HEK293 (cell line): Measurements from ENCODE around the gene DUSP22.

Experiments used
- CTCF ChIP-seq: fragments of 450-650 bp; formaldehyde crosslinking; IDR thresholded peaks from 2 replicates; pipeline ENCODE4 v1.5.1; 2016; ENCODE audit warnings: missing biosample characterization, missing genetic modification characterization
- HOXD13 ChIP-seq: sonication (generic); formaldehyde crosslinking; IDR thresholded peaks from 2 replicates; pipeline ENCODE4 v1.8.0; 2022; ENCODE audit warnings: missing genetic modification reagents, borderline replicate concordance
- REST ChIP-seq: fragments of 450-650 bp; formaldehyde crosslinking; IDR thresholded peaks from 2 replicates; pipeline ENCODE4 v1.5.1; 2016; ENCODE audit warnings: missing biosample characterization, missing genetic modification characterization
- SALL2 ChIP-seq: fragments of 450-650 bp; formaldehyde crosslinking; IDR thresholded peaks from 2 replicates; pipeline ENCODE4 v1.5.0; 2017; ENCODE audit warnings: missing biosample characterization, mild to moderate bottlenecking, missing genetic modification characterization, borderline replicate concordance
- YY1 ChIP-seq: fragments of 450-650 bp; formaldehyde crosslinking; IDR thresholded peaks from 2 replicates; pipeline ENCODE4 v1.5.1; 2018; ENCODE audit warnings: missing biosample characterization, missing genetic modification characterization
- ZBTB7A ChIP-seq: fragments of 450-650 bp; formaldehyde crosslinking; IDR thresholded peaks from 2 replicates; pipeline ENCODE4 v1.5.1; 2016; ENCODE audit warnings: low read depth, missing biosample characterization, missing genetic modification characterization

GRCh38 chr6:313087-313486 is 20.8 kb downstream of the DUSP22 start:
- TF ChIP-seq CTCF (tag by site-specific recombination) = no peak
- TF ChIP-seq YY1 (tag by site-specific recombination) = no peak
- no peak for TF ChIP-seq SALL2 (tag by site-specific recombination)
- TF ChIP-seq ZBTB7A (tag by site-specific recombination) = no peak
- TF ChIP-seq HOXD13 (CRISPR knock-in tag) = no peak
- no peak for TF ChIP-seq REST (tag by site-specific recombination)
